OCI-LY3 (cell line): Measurements from ENCODE around the gene HSFX3.

Experiments used
- H2AFZ ChIP-seq: fragments of 200-600, 300-600 bp; shearing (Covaris generic); 2 replicates; pipeline ENCODE4 v1.6.0; 2014; ENCODE audit warnings: antibody characterized with exemption, low read depth, low read length
- H3K27ac ChIP-seq: fragments of 200-600, 300-600 bp; sonication (generic); 2 replicates; pipeline ENCODE4 v1.5.1; 2014; ENCODE audit warnings: mild to moderate bottlenecking, low read length, moderate library complexity, mixed read lengths
- H3K27me3 ChIP-seq: fragments of 200-600, 300-600 bp; sonication (generic); 2 replicates; pipeline ENCODE4 v1.6.1; 2014; ENCODE audit warnings: low read depth, low read length, mixed read lengths
- H3K36me3 ChIP-seq: fragments of 200-600, 300-600 bp; sonication (generic); replicated peaks from 2 replicates; pipeline ENCODE3; 2014; ENCODE audit warnings: low read depth, low read length, mixed read lengths
- H3K4me1 ChIP-seq: fragments of 300-600, 200-600 bp; sonication (generic); 2 replicates; pipeline ENCODE4 v1.6.1; 2014; ENCODE audit warnings: low read length, mixed read lengths
- H3K4me2 ChIP-seq: fragments of 200-600, 300-600 bp; sonication (generic); 2 replicates; pipeline ENCODE4 v1.6.1; 2014; ENCODE audit warnings: low read length, mixed read lengths
- H3K4me3 ChIP-seq: fragments of 300-600, 200-600 bp; sonication (generic); 2 replicates; pipeline ENCODE4 v1.5.1; 2014; ENCODE audit warnings: antibody characterized with exemption, mild to moderate bottlenecking, low read length, moderate library complexity
- H3K79me2 ChIP-seq: fragments of 300-600, 200-600 bp; shearing (Covaris generic); 2 replicates; pipeline ENCODE4 v1.6.1; 2014; ENCODE audit warnings: mild to moderate bottlenecking, low read length, mixed read lengths
- H3K9ac ChIP-seq: fragments of 300-600, 200-600 bp; shearing (Covaris generic); 2 replicates; pipeline ENCODE4 v1.6.0; 2014; ENCODE audit warnings: mild to moderate bottlenecking, low read length, moderate library complexity
- H3K9me3 ChIP-seq: fragments of 200-600, 300-600 bp; shearing (Covaris generic); 2 replicates; pipeline ENCODE4 v1.6.1; 2014; ENCODE audit warnings: low read length, mixed read lengths; ENCODE audit not compliant: insufficient read depth
- H4K20me1 ChIP-seq: fragments of 200-600, 300-600 bp; sonication (generic); 2 replicates; pipeline ENCODE4 v1.6.1; 2016; ENCODE audit warnings: low read length, mixed read lengths; ENCODE audit not compliant: insufficient read depth
- CTCF ChIP-seq: fragments of 200-600, 300-600 bp; sonication (generic); IDR thresholded peaks from 2 replicates; pipeline ENCODE4 v1.5.1; 2014; ENCODE audit warnings: antibody characterized with exemption, low read length, low read depth
- EZH2phosphoT487 ChIP-seq: fragments of 200-600 bp; shearing (Covaris generic); IDR thresholded peaks from 2 replicates; pipeline ENCODE4 v1.6.1; 2018; ENCODE audit warnings: antibody characterized with exemption, mixed run types, low read depth

HSFX3 gene

GRCh38 chrX:149516604-149517003 is 33.1 kb downstream of the HSFX3 start:
- no peak overlapping the region for H3K27ac ChIP-seq

GRCh38 chrX:149515954-149516602 is 33.6 kb downstream of the HSFX3 start:
- Histone ChIP-seq H3K27me3 (no peaks in the 10 kb centered on the region; the same call in 1 of the 2 replicates), H3K4me1 (peaks cover 17% of the 10 kb centered on the region), H3K4me2 (peak overlapping the region; percentile 20), H3K9ac (no peak overlapping the region), H4K20me1 (no peaks in the 10 kb centered on the region), H2AFZ (no peak overlapping the region), H3K9me3 (no peaks in the 10 kb centered on the region), H3K36me3 (no peaks in the 10 kb centered on the region), H3K4me3 (no peak overlapping the region), H3K27ac (no peak overlapping the region), H3K79me2 (no peaks in the 10 kb centered on the region)
- no peak for TF ChIP-seq CTCF
- TF ChIP-seq EZH2phosphoT487 = no peak

More at GRCh38 chrX:149516604-149517003, 33.1 kb downstream of the HSFX3 start:
- H3K9ac ChIP-seq = no peak overlapping the region
- peaks cover 17% of the 10 kb centered on the region for H3K4me1 ChIP-seq
- no peaks in the 10 kb centered on the region for H4K20me1 ChIP-seq
- no peak overlapping the region for H3K4me3 ChIP-seq
- no peak for TF ChIP-seq EZH2phosphoT487
- TF ChIP-seq CTCF = no peak
- peak overlapping the region; percentile 20; the same call in 1 of the 2 replicates for H3K4me2 ChIP-seq
- H3K79me2 ChIP-seq = no peaks in the 10 kb centered on the region
- no peaks in the 10 kb centered on the region for H3K36me3 ChIP-seq
- H3K9me3 ChIP-seq = no peaks in the 10 kb centered on the region
- H3K27me3 ChIP-seq = no peaks in the 10 kb centered on the region; the same call in 1 of the 2 replicates
- H2AFZ ChIP-seq = no peak overlapping the region

DNA sequence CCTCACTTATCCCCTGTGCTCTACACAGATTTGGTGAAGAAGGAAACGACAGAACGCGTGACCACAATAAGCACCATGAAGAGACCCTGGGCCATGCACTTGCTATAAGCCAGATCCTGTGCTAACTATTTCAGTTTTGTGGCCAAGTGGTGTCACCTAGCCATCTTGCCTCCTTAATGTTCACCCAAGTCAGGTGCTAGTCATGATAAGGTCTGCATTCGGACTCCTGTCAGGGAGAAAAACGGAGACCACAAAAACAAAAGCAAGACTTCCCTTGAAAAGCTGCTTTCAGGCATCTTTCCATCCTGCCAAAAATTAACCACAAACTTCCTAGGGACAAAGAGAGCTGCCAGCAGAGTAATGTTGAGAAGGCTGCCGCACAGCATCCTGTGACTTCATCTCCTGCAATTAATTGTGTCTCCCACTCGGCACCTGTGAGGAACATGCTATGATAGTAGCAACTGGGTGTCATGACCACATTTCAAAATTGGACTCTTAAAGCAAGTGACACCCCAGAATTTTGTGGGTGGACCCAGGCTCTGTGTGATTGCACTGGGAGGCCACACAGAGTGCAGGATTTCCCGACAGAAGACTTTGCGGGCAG is 35.8 kb downstream of the HSFX3 start:
- H3K9ac ChIP-seq = no peak overlapping the region
- no peak for TF ChIP-seq CTCF
- H4K20me1 ChIP-seq = no peaks in the 10 kb centered on the region
- H3K4me1 ChIP-seq = peaks cover 20% of the 10 kb centered on the region
- H3K27me3 ChIP-seq = no peaks in the 10 kb centered on the region
- H3K4me2 ChIP-seq = no peak overlapping the region
- no peak overlapping the region for H3K27ac ChIP-seq
- no peaks in the 10 kb centered on the region for H3K36me3 ChIP-seq
- no peaks in the 10 kb centered on the region for H3K79me2 ChIP-seq
- no peak overlapping the region for H2AFZ ChIP-seq
- H3K4me3 ChIP-seq = no peak overlapping the region
- no peaks in the 10 kb centered on the region for H3K9me3 ChIP-seq

GRCh38 chrX:149512225-149512885 is 37.4 kb downstream of the HSFX3 start:
- Histone ChIP-seq H3K4me2 (no peak overlapping the region), H3K9ac (0 out of 2 replicates have a peak overlapping the region, but pooled peaks have one; percentile 4), H3K27ac (no peak overlapping the region), H3K79me2 (no peaks in the 10 kb centered on the region), H2AFZ (peak overlapping the region; percentile 92), H3K4me1 (peaks cover 20% of the 10 kb centered on the region), H3K36me3 (no peaks in the 10 kb centered on the region), H3K27me3 (no peaks in the 10 kb centered on the region), H3K9me3 (no peaks in the 10 kb centered on the region), H3K4me3 (no peak overlapping the region), H4K20me1 (no peaks in the 10 kb centered on the region)
- TF ChIP-seq EZH2phosphoT487 (no peak), CTCF (peak; percentile 61)
